ENCODE data around the gene MPO. TPM values are rescaled to one million over a fixed set of nuclear protein-coding genes. Genes with fewer than 3 reads are reported as not detected.

MPO gene
- total RNA-seq, 1 donor from 2014 or later = not detected

GRCh38 chr17:58227733-58228132 lies 53.0 kb downstream of the MPO start:
- Mint-ChIP-seq H3K36me3 (ENCODE audit: insufficient read depth) (no peaks in the 10 kb centered on the region), H3K27ac (no peak overlapping the region), H3K9me3 (ENCODE audit: low read depth) (no peaks in the 10 kb centered on the region), H3K4me1 (ENCODE audit: low read depth) (no peaks in the 10 kb centered on the region), H3K4me3 (ENCODE audit: low read depth) (no peak overlapping the region), H3K27me3 (peaks cover 42% of the 10 kb centered on the region)
- TF ChIP-seq CTCF (IDR thresholded peaks at IDR 0.05; ENCODE audit: unreplicated experiment) = no peak
- DNase-seq (ENCODE audit: low spot score, unreplicated experiment) = no peak

GRCh38 chr17:58224315-58224714 lies 56.4 kb downstream of the MPO start:
- H3K4me1 Mint-ChIP-seq (ENCODE audit: low read depth) = peaks cover 3% of the 10 kb centered on the region
- DNase-seq (ENCODE audit: low spot score, unreplicated experiment) = no peak
- H3K9me3 Mint-ChIP-seq (ENCODE audit: low read depth) = no peaks in the 10 kb centered on the region
- no peak overlapping the region for H3K4me3 Mint-ChIP-seq (ENCODE audit: low read depth)
- peaks cover 29% of the 10 kb centered on the region for H3K27me3 Mint-ChIP-seq
- H3K36me3 Mint-ChIP-seq (ENCODE audit: insufficient read depth) = no peaks in the 10 kb centered on the region
- H3K27ac Mint-ChIP-seq = no peak overlapping the region
- no peak for TF ChIP-seq CTCF (IDR thresholded peaks at IDR 0.05; ENCODE audit: unreplicated experiment)

Other genes starting within 250 kb of the MPO start
- 50.9 and 51.6 TPM in 2 replicates for gene DYNLL2, start 197.5 kb downstream of the MPO start, total RNA-seq
- not detected in 2 replicates for gene OR4D1, start 132.6 kb downstream of the MPO start, total RNA-seq
- gene OR4D2, start 114.0 kb downstream of the MPO start, total RNA-seq = not detected in 2 replicates
- gene EPX, start 88.2 kb downstream of the MPO start, total RNA-seq = not detected in 2 replicates
- 40.0 and 44.3 TPM in 2 replicates for gene MKS1, start 61.7 kb downstream of the MPO start, total RNA-seq
- 0.16 TPM in 1 of 2 replicates, not detected in the other for gene LPO, start 42.4 kb downstream of the MPO start, total RNA-seq
- 101 and 105 TPM in 2 replicates for gene TSPOAP1, start 47.9 kb upstream of the MPO start, total RNA-seq
- 89.6 and 95.7 TPM in 2 replicates for gene SUPT4H1, start 71.3 kb upstream of the MPO start, total RNA-seq
- 18.7 and 19.2 TPM in 2 replicates for gene RNF43, start 136.6 kb upstream of the MPO start, total RNA-seq
- gene HSF5, start 207.5 kb upstream of the MPO start, total RNA-seq = 0.11 and 0.12 TPM in 2 replicates
- 89.3 and 91.9 TPM in 2 replicates for gene MTMR4, start 233.7 kb upstream of the MPO start, total RNA-seq